GM12874 (cell line): ENCODE data around the gene GGTLC3.
"Not testable (repeated sequence)": the region's sequence is repeated elsewhere in the genome, so short reads cannot be mapped to it uniquely, and the experiment has no call there.

Experiments
- CTCF ChIP-seq: IDR thresholded peaks from 2 replicates; pipeline ENCODE4 v1.5.1; 2011; ENCODE audit warnings: low read depth, mild to moderate bottlenecking, control low read depth, low read length, moderate library complexity; ENCODE audit not compliant: insufficient read depth

GGTLC3 gene

GRCh38 chr22:18518061-18518460 is at the start of gene GGTLC3:
GGTLC3 (minus strand) TSS chr22:18518161; CDS start chr22:18517897, 264 bp downstream.
- not testable (repeated sequence) for TF ChIP-seq CTCF

DNA sequence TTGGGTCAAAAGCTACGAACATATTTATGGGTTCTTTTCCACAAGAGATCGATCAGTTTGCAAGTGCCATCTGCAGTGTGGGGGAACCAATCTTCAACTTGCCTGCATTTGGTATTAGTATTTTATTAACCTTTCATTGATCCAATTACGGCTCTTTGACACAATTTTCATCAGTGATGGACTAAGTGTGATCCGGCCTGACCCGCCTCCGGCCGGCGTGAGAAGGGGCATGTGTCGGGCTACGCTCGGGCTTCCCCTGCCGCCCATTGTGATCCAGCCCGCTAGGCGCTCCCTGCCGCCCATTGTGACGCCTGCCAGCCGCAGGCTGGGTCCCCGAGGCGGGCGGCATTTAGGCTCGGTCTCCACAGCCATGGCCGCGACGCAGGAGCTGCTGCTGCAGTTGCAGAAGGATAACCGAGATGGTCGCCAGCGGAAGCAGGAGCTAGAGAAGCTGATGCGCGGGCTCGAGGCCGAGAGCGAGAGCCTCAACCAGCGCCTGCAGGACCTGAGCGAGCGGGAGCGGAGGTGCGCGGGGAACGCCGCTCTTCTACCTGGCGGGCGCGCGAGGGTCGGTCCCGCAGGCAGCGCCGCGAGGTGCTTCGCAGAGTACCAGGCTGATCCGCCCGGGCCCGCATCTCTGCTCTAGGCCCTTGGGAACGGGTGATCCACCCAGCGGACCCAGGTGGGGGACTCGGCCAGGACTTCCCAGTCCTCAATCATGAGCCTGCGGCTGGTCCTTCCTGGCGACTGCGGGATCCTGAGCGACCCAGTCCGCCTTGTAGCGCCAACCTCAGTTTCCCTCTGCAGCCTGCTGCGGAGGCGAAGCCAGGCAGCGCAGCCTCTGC is 10.0 kb upstream of the GGTLC3 start, which contains the start of gene TMEM191B:
Gene TMEM191B, plus strand, starts transcription at position 51 of the 845 bp plus-strand sequence. Its CDS starts 179 bp downstream, at position 230.
- TF ChIP-seq CTCF: not testable (repeated sequence)
